GM12874 (cell line): ENCODE data around the gene EPB41L4A.

Experiments used
- CTCF ChIP-seq: IDR thresholded peaks from 2 replicates; pipeline ENCODE4 v1.5.1; 2011; ENCODE audit warnings: low read depth, mild to moderate bottlenecking, control low read depth, low read length, moderate library complexity; ENCODE audit not compliant: insufficient read depth

The EPB41L4A gene

GRCh38 chr5:112142769-112143270, 276.3 kb downstream of the EPB41L4A start:
- no peak for TF ChIP-seq CTCF

GRCh38 chr5:112141582-112141981, 277.5 kb downstream of the EPB41L4A start:
- no peak for TF ChIP-seq CTCF

- no peak for TF ChIP-seq CTCF
These were observed 280.6 kb downstream of the EPB41L4A start for GRCh38 chr5:112138526-112138925.

- TF ChIP-seq CTCF = no peak
These were observed 282.3 kb downstream of the EPB41L4A start for GRCh38 chr5:112136773-112137172.

GRCh38 chr5:112127861-112128260, 291.2 kb downstream of the EPB41L4A start:
- TF ChIP-seq CTCF = no peak

- no peak for TF ChIP-seq CTCF
These were observed 292.1 kb downstream of the EPB41L4A start for GRCh38 chr5:112126982-112127381.

- no peak for TF ChIP-seq CTCF
These were observed 293.2 kb downstream of the EPB41L4A start for GRCh38 chr5:112125903-112126302.

- no peak for TF ChIP-seq CTCF
These were observed 294.3 kb downstream of the EPB41L4A start for GRCh38 chr5:112124788-112125187.
